GM19023 (cell line): ENCODE results near the gene ICA1.

Source experiments
- ATAC-seq: cut with Tn5 transposase; IDR thresholded peaks from one replicate; pipeline ENCODE4 v1.9.1; 2021; ENCODE audit warnings: mild to moderate bottlenecking, moderate library complexity; ENCODE audit not compliant: unreplicated experiment

ICA1 gene

GRCh38 chr7:8228766-8229674 lies 32.9 kb downstream of the ICA1 start:
- ATAC-seq, result no peak

- no peak for ATAC-seq
Measured at GRCh38 chr7:8228068-8228467, 33.9 kb downstream of the ICA1 start.

- no peak for ATAC-seq
Measured at GRCh38 chr7:8227261-8227660, 34.7 kb downstream of the ICA1 start.

- ATAC-seq, result no peak
Measured at GRCh38 chr7:8226501-8226900, 35.5 kb downstream of the ICA1 start.

GRCh38 chr7:8221567-8221966 lies 40.4 kb downstream of the ICA1 start:
- ATAC-seq, result no peak

- ATAC-seq, result no peak
Measured at GRCh38 chr7:8221101-8221495, 40.9 kb downstream of the ICA1 start.

GRCh38 chr7:8220376-8221100 lies 41.4 kb downstream of the ICA1 start:
- no peak for ATAC-seq

- ATAC-seq, result no peak
Measured at GRCh38 chr7:8217200-8218068, 44.5 kb downstream of the ICA1 start.

- ATAC-seq, result no peak
Measured at GRCh38 chr7:8216334-8216690, 45.7 kb downstream of the ICA1 start.

GRCh38 chr7:8215648-8216333 lies 46.2 kb downstream of the ICA1 start:
- no peak for ATAC-seq

- no peak for ATAC-seq
Measured at GRCh38 chr7:8214244-8214824, 47.6 kb downstream of the ICA1 start.

- no peak for ATAC-seq
Measured at GRCh38 chr7:8213381-8213780, 48.6 kb downstream of the ICA1 start.

GRCh38 chr7:8212638-8213037 lies 49.3 kb downstream of the ICA1 start:
- ATAC-seq, result no peak

- no peak for ATAC-seq
Measured at GRCh38 chr7:8211725-8212096, 50.3 kb downstream of the ICA1 start.

- ATAC-seq, result no peak
Measured at GRCh38 chr7:8210845-8211724, 50.9 kb downstream of the ICA1 start.

- ATAC-seq, result no peak
Measured at GRCh38 chr7:8209353-8209752, 52.6 kb downstream of the ICA1 start.

- ATAC-seq, result no peak
Measured at GRCh38 chr7:8208816-8209215, 53.2 kb downstream of the ICA1 start.

- ATAC-seq, result no peak
Measured at GRCh38 chr7:8206956-8207355, 55.0 kb downstream of the ICA1 start.

GRCh38 chr7:8205537-8205936 lies 56.4 kb downstream of the ICA1 start:
- ATAC-seq, result no peak

- no peak for ATAC-seq
Measured at GRCh38 chr7:8205031-8205387, 57.0 kb downstream of the ICA1 start.
